Measurements from ENCODE around the gene NBPF4.
A peak's percentile ranks its signal among the peaks of the same experiment; 100 is the strongest.
"Not testable (repeated sequence)": the region's sequence is repeated elsewhere in the genome, so short reads cannot be mapped to it uniquely, and the experiment has no call there.

Gene NBPF4

DNA sequence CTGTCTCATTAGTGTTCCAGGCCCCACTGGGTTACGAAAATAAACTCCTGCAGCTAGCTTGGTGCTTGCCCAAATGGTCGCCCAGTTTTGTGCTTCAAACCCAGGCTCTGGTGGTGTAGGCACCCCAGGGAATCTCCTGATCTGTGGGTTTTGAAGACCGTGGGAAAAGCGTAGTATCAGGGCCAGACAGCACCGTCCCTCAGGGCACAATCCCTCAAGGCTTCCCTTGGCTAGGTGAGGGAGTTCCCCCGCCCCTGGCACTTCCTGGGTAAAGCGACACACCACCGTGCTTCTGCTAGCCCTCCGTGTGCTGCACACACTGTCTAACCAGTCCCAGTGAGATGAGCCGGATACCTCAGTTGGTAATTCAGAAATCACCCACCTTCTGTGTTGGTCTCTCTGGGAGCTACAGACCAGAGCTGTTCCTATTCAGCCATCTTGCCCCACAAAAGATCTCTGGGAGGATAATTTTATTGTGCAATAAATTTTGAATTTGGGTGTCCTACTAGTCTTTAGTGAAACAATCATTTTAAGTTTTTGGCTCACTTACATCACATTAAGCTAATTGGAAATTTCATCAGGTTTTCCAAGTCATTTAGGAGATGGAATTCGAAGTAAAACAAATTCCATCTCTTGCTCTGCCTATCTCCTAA is 34.3 kb downstream of the NBPF4 start:
- no peak for DNase-seq (ENCODE audit: low spot score)

GRCh38 chr1:108208724-108209446 is 35.0 kb downstream of the NBPF4 start:
- no peak for DNase-seq (ENCODE audit: low spot score)

DNA sequence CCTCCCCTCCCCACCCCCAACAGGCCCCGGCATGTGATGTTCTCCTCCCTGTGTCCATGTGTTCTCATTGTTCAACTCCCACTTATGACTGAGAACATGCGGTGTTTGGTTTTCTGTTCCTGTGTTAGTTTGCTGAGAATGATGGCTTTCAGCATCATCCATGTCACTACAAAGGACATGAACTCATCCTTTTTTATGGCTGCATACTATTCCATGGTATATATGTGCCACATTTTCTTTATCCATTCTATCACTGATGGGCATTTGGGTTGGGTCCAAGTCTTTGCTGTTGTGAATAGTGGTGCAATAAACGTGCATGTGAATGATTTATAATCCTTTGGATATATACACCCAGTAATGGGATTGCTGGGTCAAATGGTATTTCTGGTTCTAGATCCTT is 40.3 kb downstream of the NBPF4 start:
- not testable (repeated sequence) for DNase-seq (ENCODE audit: low spot score)

DNA sequence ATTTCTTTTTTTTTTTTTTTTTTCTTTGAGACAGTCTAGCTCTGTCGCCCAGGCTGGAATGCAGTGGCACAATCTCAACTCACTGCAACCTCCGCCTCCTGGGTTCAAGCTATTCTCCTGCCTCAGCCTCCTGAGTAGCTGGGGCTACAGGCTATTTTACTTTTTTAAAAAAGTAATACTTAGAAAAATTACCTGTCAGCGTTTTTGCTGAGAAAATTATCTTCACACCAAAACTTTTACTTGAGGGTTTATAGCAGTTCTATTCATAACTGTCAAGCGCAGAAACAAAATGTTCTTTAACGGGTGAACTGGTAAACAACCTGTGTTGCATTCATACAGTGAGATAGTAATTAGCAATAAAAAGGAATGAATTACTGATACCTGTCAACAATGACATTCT is 42.2 kb downstream of the NBPF4 start:
- DNase-seq (ENCODE audit: low spot score) = no peak

DNA sequence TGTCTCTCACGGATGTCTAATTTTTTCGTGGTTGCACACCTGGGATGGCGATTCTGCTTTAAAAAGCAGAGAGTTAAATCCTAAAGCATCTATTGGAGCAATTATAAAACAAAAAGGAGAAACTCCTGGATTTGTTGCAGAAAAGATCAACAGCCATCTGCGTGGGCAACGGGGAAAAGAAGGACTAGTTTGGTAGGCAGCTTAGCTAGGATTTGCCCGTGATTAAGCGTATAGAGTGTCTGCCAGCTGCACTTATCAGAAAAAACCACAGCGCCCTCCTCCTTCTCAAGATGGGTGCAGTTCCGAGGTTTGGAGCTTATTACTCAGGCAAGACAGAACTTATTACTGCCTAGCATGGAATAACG is 43.2 kb downstream of the NBPF4 start:
- DNase-seq (ENCODE audit: low spot score) = peak; percentile 74

DNA sequence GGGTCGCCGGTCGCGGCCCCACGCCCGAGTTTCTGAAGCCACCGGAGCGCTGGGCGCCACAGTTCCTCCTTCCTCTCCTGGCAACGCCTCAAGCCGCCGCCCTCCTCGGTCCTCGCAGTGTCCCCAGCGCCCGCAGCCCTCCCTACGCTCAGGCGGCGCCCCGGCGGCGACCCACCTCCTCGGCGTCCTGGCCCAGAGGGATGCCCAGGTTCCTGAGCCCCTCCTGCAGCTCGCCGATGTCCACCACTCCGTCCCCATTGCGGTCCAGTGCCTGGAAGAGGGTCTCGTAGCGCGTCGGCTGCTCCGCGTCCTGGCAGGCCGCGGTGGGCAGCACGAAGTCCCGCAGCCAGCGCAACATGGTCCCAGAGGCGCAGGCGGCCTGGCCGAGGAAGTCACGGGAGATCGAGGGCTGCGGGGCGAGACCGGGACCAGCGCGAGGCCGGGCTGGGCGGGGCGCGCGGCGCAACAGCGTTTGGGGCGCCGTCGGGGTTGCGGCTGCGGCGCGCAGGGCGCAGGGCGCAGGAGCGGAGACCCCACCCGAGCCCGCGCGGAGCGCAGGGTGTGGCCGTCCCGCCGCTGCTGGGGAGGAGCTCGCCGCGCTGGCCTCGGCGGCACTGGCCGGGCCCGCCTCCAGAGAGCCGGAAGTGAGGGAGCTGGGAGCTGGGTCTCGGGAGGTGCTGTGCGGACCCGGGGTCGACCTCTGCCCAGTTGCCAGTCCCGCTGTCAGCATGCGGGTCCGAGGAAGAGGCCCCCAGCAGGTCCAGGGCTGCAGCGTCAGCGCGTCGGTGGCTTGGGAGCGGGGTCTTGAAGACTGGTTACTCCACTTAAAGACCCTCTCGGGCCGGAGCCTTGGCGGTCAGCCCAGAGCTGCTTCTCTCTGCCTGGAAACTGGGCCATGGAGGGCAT is 43.8 kb downstream of the NBPF4 start, which contains the start of gene SLC25A24:
SLC25A24 (minus strand) TSS at position 563 of the 906 bp plus-strand sequence; CDS start at position 358, 205 bp downstream.
- peak; percentile 83 for DNase-seq (ENCODE audit: low spot score)

GRCh38 chr1:108199201-108199691 is 44.6 kb downstream of the NBPF4 start:
- DNase-seq (ENCODE audit: low spot score) = no peak

DNA sequence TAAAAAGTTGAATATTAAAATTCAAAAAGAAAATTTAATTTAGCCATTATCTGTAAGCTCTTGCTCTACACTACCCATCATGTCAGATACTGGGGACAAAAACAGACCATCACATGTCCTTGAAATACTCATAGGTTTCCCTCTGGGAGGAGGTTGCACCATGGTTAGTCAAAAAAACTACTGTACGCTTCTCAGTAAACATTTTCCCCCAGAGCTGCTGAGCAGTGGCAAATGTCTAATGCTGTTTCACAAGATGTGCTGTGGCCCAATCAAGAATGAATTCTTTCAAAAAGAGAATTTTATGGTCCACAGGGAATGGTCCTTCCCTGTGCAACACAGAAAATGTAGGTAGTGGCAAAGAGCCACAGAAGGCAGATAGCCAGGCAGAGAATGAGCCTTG is 49.8 kb downstream of the NBPF4 start:
- no peak for DNase-seq (ENCODE audit: low spot score)

DNA sequence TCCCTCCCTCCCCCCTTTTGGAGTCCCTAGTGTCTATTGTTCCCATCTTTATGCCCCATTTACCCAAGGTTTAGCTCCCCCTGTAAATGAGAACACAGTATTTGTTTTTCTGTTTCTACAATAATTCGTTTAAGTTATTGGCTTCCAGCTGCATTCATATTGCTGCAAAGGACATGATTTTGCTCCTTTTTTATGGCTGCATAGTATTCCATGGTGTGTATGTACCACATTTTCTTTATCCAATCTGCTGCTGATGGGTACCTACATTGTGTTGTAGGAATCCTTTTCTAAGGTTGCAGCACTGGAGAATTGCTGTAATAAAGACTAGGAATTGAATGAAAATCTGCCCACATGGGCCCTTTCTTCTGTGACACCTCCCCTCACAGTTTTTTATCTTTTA is 50.5 kb downstream of the NBPF4 start:
- no peak for DNase-seq (ENCODE audit: low spot score)

GRCh38 chr1:108192581-108192980 is 51.3 kb downstream of the NBPF4 start:
- DNase-seq (ENCODE audit: low spot score) = no peak

GRCh38 chr1:108190686-108191416 is 53.0 kb downstream of the NBPF4 start:
- DNase-seq (ENCODE audit: low spot score) = no peak

DNA sequence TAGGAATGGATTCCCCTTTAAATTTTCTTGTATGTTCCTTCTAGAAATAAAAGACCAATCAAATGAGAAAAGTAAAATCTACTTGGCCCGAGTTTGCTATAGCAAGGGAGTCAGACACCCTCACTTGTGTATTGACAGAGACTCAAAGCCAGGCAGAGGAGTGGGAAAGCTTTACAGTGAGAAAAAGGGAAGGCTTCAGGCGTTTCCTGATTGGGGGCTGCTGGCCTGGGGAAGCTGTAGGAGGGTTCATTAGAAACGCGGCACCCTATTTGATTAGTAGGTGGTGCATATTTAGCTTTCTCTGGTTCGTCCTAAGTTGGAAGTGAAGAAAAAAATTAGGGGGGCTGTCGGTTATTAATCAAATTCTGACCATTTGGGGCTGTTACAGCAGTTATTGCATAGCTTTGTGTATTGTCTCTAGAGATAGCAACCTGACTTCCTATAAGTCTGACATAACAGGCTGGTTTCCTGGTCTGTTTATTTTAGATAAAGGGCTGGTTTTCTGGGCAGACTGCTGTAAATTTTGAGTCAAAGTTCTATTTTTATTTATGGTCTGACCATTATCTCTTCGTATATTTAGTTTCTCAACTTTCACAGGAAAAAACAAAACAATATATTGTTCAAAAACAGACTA is 53.8 kb downstream of the NBPF4 start:
- DNase-seq (ENCODE audit: low spot score) = no peak

DNA sequence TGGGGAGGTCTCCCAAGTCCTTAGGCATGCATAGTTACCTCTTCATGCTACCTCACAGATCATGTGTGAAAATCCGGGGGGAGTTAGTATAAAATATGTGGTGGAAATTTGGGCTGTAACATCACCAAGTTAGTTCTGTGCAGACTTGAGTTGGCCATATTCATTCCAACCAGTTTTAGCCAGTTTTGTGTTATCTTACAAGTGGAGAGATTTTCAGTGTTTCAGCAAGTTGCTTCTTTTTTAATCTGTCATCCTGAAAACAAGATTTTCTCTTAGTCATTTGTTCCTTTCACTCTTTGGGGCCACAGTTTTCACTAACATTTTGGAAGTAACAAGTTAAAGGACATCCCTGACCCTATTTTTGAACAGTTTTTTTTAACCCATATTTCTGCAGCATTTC is 55.1 kb downstream of the NBPF4 start:
- DNase-seq (ENCODE audit: low spot score) = no peak

DNA sequence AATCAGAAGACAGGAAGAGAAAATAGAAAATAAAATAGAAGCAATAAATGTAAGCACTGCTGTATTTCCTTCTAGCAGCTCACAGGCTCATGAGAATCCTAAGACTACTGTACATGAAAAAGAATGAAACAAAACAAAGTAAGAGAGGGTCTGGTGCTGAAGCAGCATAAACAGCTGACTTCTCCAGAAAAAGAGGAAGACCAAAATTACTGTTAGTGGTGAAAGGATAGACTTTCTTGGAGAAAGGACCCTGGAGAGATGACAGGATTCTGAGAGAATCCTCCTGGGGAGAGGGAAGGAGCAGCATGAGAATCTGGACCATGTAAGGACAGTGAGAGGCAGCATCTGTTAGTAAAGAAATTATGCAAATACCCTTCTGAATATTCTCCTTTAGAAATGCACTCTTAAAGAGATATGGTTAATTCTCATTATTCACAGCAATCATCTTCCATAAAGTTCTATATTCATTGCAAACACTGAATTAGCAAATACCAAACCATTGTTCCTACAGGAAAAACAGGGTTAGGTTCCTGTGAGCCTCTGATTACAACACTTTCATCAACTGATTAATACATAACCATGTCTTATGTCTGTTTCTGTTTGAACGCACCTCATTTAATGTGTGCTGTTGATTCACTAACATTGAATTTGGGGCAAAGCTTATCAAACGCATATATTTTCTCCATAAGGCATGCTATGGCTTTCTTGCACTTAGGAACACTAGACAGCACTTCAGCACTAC is 60.7 kb downstream of the NBPF4 start:
- DNase-seq (ENCODE audit: low spot score) = no peak

DNA sequence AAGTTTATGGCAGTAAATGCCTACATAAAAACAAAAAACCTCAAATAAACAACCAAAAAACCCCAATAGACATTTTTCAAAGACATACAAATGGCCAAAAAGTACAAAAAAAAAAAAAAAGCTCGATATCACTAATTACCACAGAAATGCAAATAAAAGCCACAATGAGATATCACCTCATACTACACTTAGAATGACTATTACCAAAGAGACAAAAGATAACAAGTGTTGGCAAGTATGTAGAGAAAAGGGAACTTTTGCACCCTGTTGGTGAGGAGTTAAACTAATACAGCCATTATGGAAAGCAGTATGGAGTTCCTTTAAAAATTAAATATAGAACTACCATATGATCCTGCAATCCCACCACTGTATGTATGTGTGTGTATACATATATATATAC is 64.9 kb downstream of the NBPF4 start:
- DNase-seq (ENCODE audit: low spot score) = no peak
